ENCODE results near the gene HAVCR1.
"Not testable (repeated sequence)": the region's sequence is repeated elsewhere in the genome, so short reads cannot be mapped to it uniquely, and the experiment has no call there.

Gene HAVCR1

GRCh38 chr5:157063776-157064430, 5.0 kb upstream of the HAVCR1 start:
- H3K27ac ChIP-seq: no peak overlapping the region
- TF ChIP-seq ZFX (IDR thresholded peaks at IDR 0.05): no peak
- TF ChIP-seq CTCF (conservative IDR thresholded peaks at IDR 0.05): no peak

GRCh38 chr5:157059891-157060290, 975 bp upstream of the HAVCR1 start:
- TF ChIP-seq CTCF (conservative IDR thresholded peaks at IDR 0.05) (no peak), ZFX (IDR thresholded peaks at IDR 0.05) (no peak)
- H3K27ac ChIP-seq: no peak overlapping the region

- no peak overlapping the region for H3K27ac ChIP-seq
- TF ChIP-seq CTCF (conservative IDR thresholded peaks at IDR 0.05): no peak
- no peak for TF ChIP-seq ZFX (IDR thresholded peaks at IDR 0.05)
Measured at GRCh38 chr5:157057459-157058370, 1.2 kb downstream of the HAVCR1 start.

- H3K27ac ChIP-seq: not testable (repeated sequence)
Measured at GRCh38 chr5:157056848-157057247, 2.1 kb downstream of the HAVCR1 start.

- no peak for TF ChIP-seq ZFX (IDR thresholded peaks at IDR 0.05)
- TF ChIP-seq CTCF (conservative IDR thresholded peaks at IDR 0.05): no peak
- no peak overlapping the region for H3K27ac ChIP-seq
Measured at GRCh38 chr5:157051604-157052245, 7.2 kb downstream of the HAVCR1 start.

GRCh38 chr5:157050050-157050449, 8.9 kb downstream of the HAVCR1 start:
- no peak overlapping the region for H3K27ac ChIP-seq
- TF ChIP-seq ZFX (IDR thresholded peaks at IDR 0.05): no peak
- no peak for TF ChIP-seq CTCF (conservative IDR thresholded peaks at IDR 0.05)

GRCh38 chr5:157049605-157050004, 9.3 kb downstream of the HAVCR1 start:
- TF ChIP-seq CTCF (conservative IDR thresholded peaks at IDR 0.05) (no peak), ZFX (IDR thresholded peaks at IDR 0.05) (no peak)
- H3K27ac ChIP-seq: no peak overlapping the region

All from C4-2B (cell line).